H1 (cell line): Measurements from ENCODE around the gene MTFP1. TPM values are rescaled to one million over a fixed set of nuclear protein-coding genes. Genes with fewer than 3 reads are reported as not detected.

Experiments
- CTCF ChIA-PET: fragments of 300-600 bp; sonication (Branson Sonifier 250); formaldehyde crosslinking; loops from one replicate; lab custom pipeline; 2021; ENCODE audit not compliant: partially characterized antibody; lab: Charles Lee
- POLR2A ChIA-PET: fragments of 300-600 bp; sonication (Branson Sonifier 250); formaldehyde crosslinking; loops from one replicate; lab custom pipeline; 2021; ENCODE audit warnings: inconsistent platforms; ENCODE audit not compliant: partially characterized antibody; lab: Charles Lee
- DNase-seq, 2 experiments: peaks; one replicate each; pipeline versions ENCODE4 v3.0.0 to v3.0.0-alpha.2; 2010 to 2022; ENCODE audit warnings: low spot score in 2 of 2, low read depth in 1 of 2, mixed read lengths in 1 of 2
- FAIRE-seq: peaks from 2 replicates; lab custom pipeline; 2011; peaks lifted over from hg19 to GRCh38; lab: Jason Lieb, UNC
- H2AFZ ChIP-seq: 2 replicates; pipeline ENCODE4 v1.8.1; 2012; ENCODE audit warnings: low read length, inconsistent platforms
- H2AK5ac ChIP-seq: 2 replicates; pipeline ENCODE4 v1.6.1; 2013; ENCODE audit warnings: low read depth, low read length
- H2BK120ac ChIP-seq: replicated peaks from 2 replicates; pipeline ENCODE3; 2013; ENCODE audit warnings: low read depth, low read length, inconsistent platforms
- H2BK12ac ChIP-seq: 2 replicates; pipeline ENCODE4 v1.6.1; 2013; ENCODE audit warnings: low read depth, low read length
- H2BK15ac ChIP-seq: 2 replicates; pipeline ENCODE4 v1.6.1; 2013; ENCODE audit warnings: low read length
- H2BK20ac ChIP-seq: 2 replicates; pipeline ENCODE4 v1.6.1; 2013; ENCODE audit warnings: low read length
- H2BK5ac ChIP-seq: 2 replicates; pipeline ENCODE4 v1.6.1; 2013; ENCODE audit warnings: low read depth, low read length
- H3K14ac ChIP-seq: 2 replicates; pipeline ENCODE4 v1.6.1; 2013; ENCODE audit warnings: inconsistent platforms; ENCODE audit not compliant: insufficient read length
- H3K18ac ChIP-seq: 2 replicates; pipeline ENCODE4 v1.6.1; 2013; ENCODE audit warnings: low read length; ENCODE audit errors: extremely low read depth
- H3K23ac ChIP-seq: 2 replicates; pipeline ENCODE4 v1.6.1; 2013; ENCODE audit warnings: inconsistent platforms; ENCODE audit not compliant: insufficient read length
- H3K23me2 ChIP-seq: 2 replicates; pipeline ENCODE4 v1.6.1; 2013; ENCODE audit warnings: low read depth, low read length
- H3K27ac ChIP-seq: 2 replicates; pipeline ENCODE4 v1.6.1; 2011; ENCODE audit warnings: low read depth, low read length, inconsistent platforms
- H3K27me3 ChIP-seq, 4 experiments: replicated peaks in 1 of 4; 1 replicate in 1 of 4; 2 replicates in 3 of 4; pipeline versions ENCODE4 v1.6.1 to v1.8.1; 2011 to 2013; ENCODE audit warnings: low read length in 3 of 4, mild to moderate bottlenecking in 3 of 4, inconsistent platforms in 2 of 4, mixed read lengths in 2 of 4, moderate library complexity in 1 of 4; ENCODE audit not compliant: control insufficient read depth in 3 of 4, insufficient read depth in 3 of 4; ENCODE audit errors: extremely low read depth in 1 of 4
- H3K36me3 ChIP-seq, 4 experiments: 2 replicates each; pipeline versions ENCODE4 v1.6.1 to v1.8.1; 2011 to 2013; ENCODE audit warnings: mild to moderate bottlenecking in 4 of 4, low read length in 3 of 4, moderate library complexity in 2 of 4, control low read depth in 1 of 4, inconsistent platforms in 1 of 4; ENCODE audit not compliant: insufficient read depth in 4 of 4, control insufficient read depth in 2 of 4
- H3K4ac ChIP-seq: replicated peaks from 2 replicates; pipeline ENCODE3; 2013; ENCODE audit warnings: low read length, low read depth, mixed read lengths, inconsistent platforms; ENCODE audit not compliant: insufficient read length
- H3K4me1 ChIP-seq, 4 experiments: replicated peaks in 1 of 4; 1 replicate in 1 of 4; 2 replicates in 3 of 4; pipeline versions ENCODE4 v1.6.1 to v1.8.1; 2011 to 2013; ENCODE audit warnings: low read length in 3 of 4, inconsistent platforms in 2 of 4, mixed read lengths in 1 of 4; ENCODE audit not compliant: insufficient read depth in 4 of 4, control insufficient read depth in 3 of 4
- H3K4me2 ChIP-seq, 2 experiments: 2 replicates each; pipeline versions ENCODE4 v1.6.1 to v1.8.1; 2011 to 2013; ENCODE audit warnings: low read depth in 2 of 2, low read length in 2 of 2, control low read depth in 1 of 2, inconsistent platforms in 1 of 2, mild to moderate bottlenecking in 1 of 2; ENCODE audit not compliant: insufficient read depth in 1 of 2
- H3K4me3 ChIP-seq, 4 experiments: fragments of 200-600, 300-600 bp in 1 of 4; sonication (generic), shearing (Covaris generic), sonication (Bioruptor Twin) in 1 of 4; 2 replicates each; pipeline versions ENCODE4 v1.5.1 to v1.8.1; 2011 to 2016; ENCODE audit warnings: low read length in 4 of 4, low read depth in 3 of 4, control low read depth in 2 of 4, inconsistent platforms in 2 of 4, mild to moderate bottlenecking in 2 of 4, mixed read lengths in 1 of 4, moderate library complexity in 1 of 4; ENCODE audit not compliant: insufficient read depth in 2 of 4; ENCODE audit errors: extremely low read depth in 1 of 4
- H3K56ac ChIP-seq: replicated peaks from 2 replicates; pipeline ENCODE3; 2013; ENCODE audit warnings: low read depth, mild to moderate bottlenecking, mixed read lengths, low read length, inconsistent platforms; ENCODE audit not compliant: insufficient read length
- H3K79me1 ChIP-seq: 2 replicates; pipeline ENCODE4 v1.6.1; 2013; ENCODE audit warnings: low read depth, low read length, control low read depth
- H3K79me2 ChIP-seq, 2 experiments: 2 replicates each; pipeline versions ENCODE4 v1.6.1 to v1.8.1; 2012 to 2013; ENCODE audit warnings: low read length in 2 of 2, mild to moderate bottlenecking in 2 of 2, inconsistent platforms in 1 of 2; ENCODE audit not compliant: insufficient read depth in 2 of 2, control insufficient read depth in 1 of 2
- H3K9ac ChIP-seq, 4 experiments: replicated peaks in 1 of 4; 1 replicate in 1 of 4; 2 replicates in 3 of 4; pipeline versions ENCODE4 v1.6.1 to v1.8.1; 2011 to 2013; ENCODE audit warnings: low read depth in 3 of 4, low read length in 3 of 4, control low read depth in 2 of 4, mild to moderate bottlenecking in 2 of 4, moderate library complexity in 2 of 4, inconsistent platforms in 1 of 4; ENCODE audit errors: extremely low read depth in 1 of 4
- H3K9me3 ChIP-seq, 2 experiments: 2 replicates each; pipeline versions ENCODE4 v1.6.1 to v1.8.1; 2012 to 2013; ENCODE audit warnings: mild to moderate bottlenecking in 2 of 2, moderate library complexity in 2 of 2, control low read depth in 1 of 2, inconsistent platforms in 1 of 2, low read depth in 1 of 2, low read length in 1 of 2, mixed read lengths in 1 of 2; ENCODE audit not compliant: insufficient read depth in 2 of 2
- H4K20me1 ChIP-seq, 2 experiments: replicated peaks in 1 of 2; 2 replicates each; pipeline versions ENCODE3 to v1.8.1; 2011 to 2013; ENCODE audit warnings: inconsistent platforms in 2 of 2, low read length in 2 of 2, mild to moderate bottlenecking in 1 of 2; ENCODE audit not compliant: insufficient read depth in 2 of 2, control insufficient read depth in 1 of 2
- H4K5ac ChIP-seq: 2 replicates; pipeline ENCODE4 v1.6.1; 2013; ENCODE audit warnings: low read length, low read depth, mixed read lengths, inconsistent platforms; ENCODE audit not compliant: insufficient read length
- H4K8ac ChIP-seq: 2 replicates; pipeline ENCODE4 v1.8.0; 2013; ENCODE audit warnings: mild to moderate bottlenecking, moderate library complexity, low read length, inconsistent platforms; ENCODE audit not compliant: insufficient read depth; ENCODE audit errors: extremely low read depth
- H4K91ac ChIP-seq: replicated peaks from 2 replicates; pipeline ENCODE3; 2013; ENCODE audit warnings: low read length, mixed read lengths, inconsistent platforms; ENCODE audit not compliant: insufficient read length
- ASH2L ChIP-seq: fragments of 200-600, 300-600 bp; sonication (generic); IDR thresholded peaks from one replicate; pipeline ENCODE4 v1.7.1; 2017; ENCODE audit warnings: low read length
- ATF2 ChIP-seq: IDR thresholded peaks from 2 replicates; pipeline ENCODE4 v1.6.1; 2012; ENCODE audit warnings: low read length, inconsistent platforms
- CBX5 ChIP-seq: fragments of 300-800, 300-1000 bp; sonication (generic); IDR thresholded peaks from 2 replicates; pipeline ENCODE4 v1.7.1; 2016; ENCODE audit warnings: antibody characterized with exemption, low read length, low read depth
- EGR1 ChIP-seq: IDR thresholded peaks from 2 replicates; pipeline ENCODE4 v1.6.1; 2011; ENCODE audit warnings: low read depth, low read length, borderline replicate concordance
- JUND ChIP-seq: IDR thresholded peaks from 2 replicates; pipeline ENCODE4 v1.6.1; 2011; ENCODE audit warnings: mild to moderate bottlenecking, improper control_type of control experiment, low read length
- KDM5A ChIP-seq: fragments of 200-600 bp; IDR thresholded peaks from 2 replicates; pipeline ENCODE4 v1.7.1; 2012; ENCODE audit warnings: mild to moderate bottlenecking, low read length, inconsistent platforms, mixed read lengths
- MAX ChIP-seq: IDR thresholded peaks from 2 replicates; pipeline ENCODE4 v1.6.1; 2012; ENCODE audit warnings: inconsistent platforms
- PHF8 ChIP-seq: fragments of 200-600 bp; sonication (generic); conservative IDR thresholded peaks from 2 replicates; pipeline ENCODE4 v1.7.1; 2012; ENCODE audit warnings: low read depth, mild to moderate bottlenecking, inconsistent platforms, low read length, moderate library complexity
- SIX5 ChIP-seq: IDR thresholded peaks from 2 replicates; pipeline ENCODE4 v1.6.1; 2011; ENCODE audit warnings: mild to moderate bottlenecking, low read depth, low read length
- SP2 ChIP-seq: IDR thresholded peaks from 2 replicates; pipeline ENCODE4 v1.6.1; 2012; ENCODE audit warnings: mild to moderate bottlenecking, low read length, inconsistent platforms
- TEAD4 ChIP-seq: IDR thresholded peaks from 2 replicates; pipeline ENCODE4 v1.6.1; 2012; ENCODE audit warnings: low read depth, low read length, inconsistent platforms, mixed read lengths
- YY1 ChIP-seq: IDR thresholded peaks from 2 replicates; pipeline ENCODE4 v1.6.1; 2011; ENCODE audit warnings: low read depth, mild to moderate bottlenecking, low read length
- ZNF274 ChIP-seq: IDR thresholded peaks from 2 replicates; pipeline ENCODE4 v1.7.0; 2012; ENCODE audit warnings: low read length, borderline replicate concordance; ENCODE audit errors: extremely low read depth
- WGBS, 2 experiments: shearing (Covaris generic) in 1 of 2; methylation state at CpG; one replicate each; pipeline versions ENCODE4 v1.1.6 to v1.1.7; 2013 to 2015; ENCODE audit warnings: low lambda C conversion rate in 2 of 2, mixed read lengths in 2 of 2, inconsistent platforms in 1 of 2, low coverage in 1 of 2, missing lambda C conversion rate in 1 of 2; ENCODE audit not compliant: insufficient replicate concordance in 2 of 2, insufficient coverage in 1 of 2, insufficient read length in 1 of 2; ENCODE audit errors: extremely low coverage in 1 of 2, missing lambda C conversion rate in 1 of 2; 5-methylcytosine and 5-hydroxymethylcytosine counted together
- polyA plus RNA-seq, 7 experiments: library from polyadenylated mRNA; depleted of rRNA in 3 of 7; stranded (reverse) in 5 of 7; unstranded in 2 of 7; fragments of >200 nt in 5 of 7; fragments of 200-250 nt in 2 of 7; gene quantifications; 1 replicate in 5 of 7; 2 replicates in 1 of 7; 4 replicates in 1 of 7; pipeline versions ENCODE4 v1.2.1 to v1.2.3, GENCODE V29; 2011 to 2013; ENCODE audit warnings: missing spikeins in 2 of 7, mixed read lengths in 2 of 7
- total RNA-seq: library from RNA; stranded (reverse); fragmentation: NEBNext Ultra II Directional; extraction: Animal tissue kit (Norgen Biotek cat#: 25700); gene quantifications from 2 replicates; pipeline ENCODE4 v1.2.1, GENCODE V29; 2021

MTFP1 gene
- total and polyA plus RNA-seq, 2 of the 8 experiments (the other 6 are each of a cell fraction or from before 2014, with no cell fraction given), result 59.8 to 98.8 TPM

- peaks cover 0 to 6% of the 10 kb centered on the region in 2 experiments; a peak in 1 of 4 replicates for H3K9me3 ChIP-seq
- no peak overlapping the region for H2BK12ac ChIP-seq
- no peak overlapping the region for H4K91ac ChIP-seq
- H3K36me3 ChIP-seq, result no peaks in the 10 kb centered on the region
- no peak overlapping the region for H4K8ac ChIP-seq
- no peaks in the 10 kb centered on the region for H4K20me1 ChIP-seq
- no peak for FAIRE-seq
- H3K23me2 ChIP-seq, result 0 out of 2 replicates have a peak, but pooled peaks cover 2% of the 10 kb centered on the region
- H2BK20ac ChIP-seq, result no peak overlapping the region
- H2BK120ac ChIP-seq, result no peak overlapping the region
- H3K27ac ChIP-seq, result no peak overlapping the region
- no peak overlapping the region for H4K5ac ChIP-seq
- no peak overlapping the region for H2BK15ac ChIP-seq
- no peak overlapping the region for H3K4me2 ChIP-seq
- no peak overlapping the region for H3K4me3 ChIP-seq
- no peak overlapping the region for H2AK5ac ChIP-seq
- ChIA-PET CTCF (interaction anchor here (1.2 kb wide), 2 partner anchors 8 to 38 kb away, joined by 3 read pairs; no protein-coding TSS in a partner anchor), POLR2A (interaction anchor here (0.6 to 4.8 kb wide), 2 partner anchors 9 to 17 kb away, joined by 3 to 27 read pairs; partner anchors contain the start of gene MTFP1)
- DNase-seq, result no peak
- no peak overlapping the region for H3K56ac ChIP-seq
- no peaks in the 10 kb centered on the region for H3K79me2 ChIP-seq
- H2BK5ac ChIP-seq, result no peak overlapping the region
- H3K4me1 ChIP-seq, result peaks cover 0 to 5% (median 5%) of the 10 kb centered on the region in 4 experiments; a peak in 6 of 7 replicates
- no peak overlapping the region for H2AFZ ChIP-seq
- H3K18ac ChIP-seq, result no peak overlapping the region
- H3K23ac ChIP-seq, result no peak overlapping the region
- no peak overlapping the region for H3K14ac ChIP-seq
- no peak overlapping the region for H3K9ac ChIP-seq
- no peaks in the 10 kb centered on the region for H3K79me1 ChIP-seq
- no peak overlapping the region for H3K4ac ChIP-seq
- 95% methylated on average over 9 of the region's 9 CpGs; no CpG with 5 or more reads in 1 of the 2 experiments for WGBS, 2 experiments
- no peaks in the 10 kb centered on the region for H3K27me3 ChIP-seq
- no peak for TF ChIP-seq CBX5
- no peak for TF ChIP-seq ASH2L
- TF ChIP-seq ATF2, result no peak
- TF ChIP-seq YY1, result no peak
- TF ChIP-seq EGR1, result no peak
- TF ChIP-seq SP2, result no peak
- no peak for TF ChIP-seq MAX
- TF ChIP-seq ZNF274, result no peak
- no peak for TF ChIP-seq PHF8
- no peak for TF ChIP-seq TEAD4
- TF ChIP-seq SIX5, result no peak
- no peak for TF ChIP-seq JUND
- TF ChIP-seq KDM5A, result no peak
Observed at GRCh38 chr22:30441088-30441487, 15.5 kb downstream of the MTFP1 start.
